Measurements from ENCODE around the gene KCP. TPM values are rescaled to one million over a fixed set of nuclear protein-coding genes. Genes with fewer than 3 reads are reported as not detected.

Gene KCP
- total RNA-seq, 1 donor from 2014 or later: 0.25 TPM

Other genes starting within 250 kb of the KCP start
- gene GARIN1A, start 238.4 kb downstream of the KCP start, total RNA-seq: 0.74 TPM
- gene CALU, start 171.3 kb downstream of the KCP start, total RNA-seq: 36.4 TPM
- not detected for gene OPN1SW, start 134.9 kb downstream of the KCP start, total RNA-seq
- gene CCDC136, start 118.7 kb downstream of the KCP start, total RNA-seq: 40.6 TPM
- 4.2 TPM for gene FLNC, start 80.3 kb downstream of the KCP start, total RNA-seq
- 57.0 TPM for gene ATP6V1F, start 47.9 kb downstream of the KCP start, total RNA-seq
- 1.5 TPM for gene IRF5, start 27.2 kb upstream of the KCP start, total RNA-seq
- gene TNPO3, start 144.4 kb upstream of the KCP start, total RNA-seq: 69.3 TPM
- gene TSPAN33, start 234.0 kb upstream of the KCP start, total RNA-seq: 3.9 TPM